HG03558 (cell line): ENCODE results near the gene IFT88.
"Not testable (repeated sequence)": the region's sequence is repeated elsewhere in the genome, so short reads cannot be mapped to it uniquely, and the experiment has no call there.

Source experiments
- ATAC-seq: cut with Tn5 transposase; IDR thresholded peaks from one replicate; pipeline ENCODE4 v1.9.1; 2021; ENCODE audit warnings: moderate number of reproducible peaks; ENCODE audit not compliant: unreplicated experiment; ENCODE audit errors: extremely low read depth

IFT88 gene

GRCh38 chr13:20681481-20681880, 114.5 kb downstream of the IFT88 start:
- not testable (repeated sequence) for ATAC-seq

DNA sequence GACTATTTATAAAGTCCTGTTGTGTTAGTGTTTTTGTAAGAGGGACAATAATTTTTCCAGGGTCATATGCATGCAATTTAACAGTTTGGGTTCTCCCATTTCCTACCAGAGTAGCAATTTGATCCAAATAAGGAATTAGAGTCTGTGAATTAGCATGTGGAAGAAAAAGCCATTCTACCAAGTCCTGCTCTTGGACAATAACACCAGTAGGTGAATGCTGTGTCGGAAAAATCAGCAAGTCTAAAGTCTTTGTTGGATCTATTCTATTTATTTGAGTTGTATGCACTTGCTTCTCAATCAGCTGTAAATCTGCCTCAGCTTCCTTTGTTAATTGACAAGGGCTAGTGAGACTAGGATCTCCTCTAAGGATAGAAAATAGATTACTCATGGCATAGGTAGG, 115.1 kb downstream of the IFT88 start:
- ATAC-seq = no peak

- ATAC-seq = no peak
These were observed 117.1 kb downstream of the IFT88 start for GRCh38 chr13:20684041-20684440.

GRCh38 chr13:20684546-20684945, 117.6 kb downstream of the IFT88 start:
- no peak for ATAC-seq

DNA sequence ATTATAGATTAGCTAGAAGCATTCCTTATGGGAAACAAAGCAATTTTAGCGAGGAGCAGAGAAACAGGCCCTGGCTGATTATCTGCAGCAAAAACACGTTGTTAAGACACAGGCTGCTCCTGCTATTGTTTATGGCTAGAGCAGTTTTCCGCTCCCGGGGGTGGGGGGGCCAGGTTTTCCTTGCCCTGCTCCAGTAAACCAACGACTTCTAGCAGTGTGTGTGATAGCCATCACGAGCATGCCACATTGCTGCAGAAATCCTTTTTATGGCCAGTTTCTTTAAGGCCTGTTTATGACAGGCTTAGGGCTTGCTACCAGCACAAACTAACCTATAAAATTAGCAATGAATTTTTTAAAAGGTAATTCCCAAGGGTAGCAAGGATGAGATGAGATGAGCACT, 118.1 kb downstream of the IFT88 start:
- ATAC-seq = no peak

DNA sequence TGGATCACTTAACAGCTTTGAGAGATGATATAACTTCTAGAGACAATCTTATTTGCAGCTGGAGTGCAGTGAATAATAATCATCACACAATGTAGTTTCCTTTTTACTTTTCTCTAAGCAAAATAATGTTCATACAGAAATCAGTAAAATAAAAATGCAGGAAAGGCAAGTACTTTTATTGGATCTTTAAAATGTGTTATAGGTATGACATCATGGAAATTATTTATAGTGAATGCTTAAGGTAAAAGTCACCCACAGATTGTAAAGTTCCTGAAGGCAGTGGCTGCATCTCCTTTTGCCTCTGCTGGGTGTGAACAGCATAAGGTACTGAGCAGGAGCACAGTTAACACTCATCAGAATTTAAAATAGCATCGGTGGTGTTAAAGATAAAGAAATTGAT, 119.2 kb downstream of the IFT88 start:
- ATAC-seq = no peak

GRCh38 chr13:20686863-20687579, 120.1 kb downstream of the IFT88 start:
- no peak for ATAC-seq

DNA sequence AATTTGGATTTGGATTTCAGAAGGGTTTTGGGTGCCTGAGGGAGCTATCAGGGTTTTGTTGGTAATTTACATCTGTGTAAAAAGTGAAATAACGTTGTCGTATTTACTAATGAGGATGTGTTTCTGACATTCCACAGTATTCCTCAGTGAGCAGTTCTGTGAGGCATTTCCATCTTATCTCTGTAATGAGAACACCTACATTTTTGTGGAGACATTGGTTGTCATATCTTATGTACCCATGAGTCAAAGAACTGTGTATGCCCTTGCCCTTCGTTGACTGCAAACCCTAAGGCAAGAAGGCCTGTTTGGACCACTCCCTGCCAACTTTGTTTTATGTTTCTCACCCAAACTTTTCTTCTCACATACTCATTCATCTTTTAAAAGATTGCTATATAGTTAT, 122.3 kb downstream of the IFT88 start:
- no peak for ATAC-seq

GRCh38 chr13:20691616-20692015, 124.7 kb downstream of the IFT88 start:
- no peak for ATAC-seq

DNA sequence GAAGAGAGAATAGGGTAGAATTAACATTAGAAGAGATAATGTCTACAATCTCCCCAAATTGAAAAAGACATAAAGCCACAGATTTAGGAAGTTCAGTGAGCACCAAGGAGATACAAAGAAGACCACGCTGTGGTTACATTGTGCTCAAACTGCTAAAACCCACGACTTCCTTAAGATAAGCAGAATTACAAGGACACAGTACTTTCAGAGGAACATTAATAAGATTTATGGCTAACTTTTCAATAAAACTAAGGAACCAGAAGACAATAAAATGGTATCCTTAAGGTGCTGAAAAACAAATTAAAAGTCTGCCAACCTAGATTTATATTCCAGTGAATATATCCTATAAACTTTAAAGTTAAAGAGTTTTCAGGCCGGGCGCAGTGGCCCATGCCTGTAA, 129.1 kb downstream of the IFT88 start:
- ATAC-seq = no peak

- no peak for ATAC-seq
These were observed 132.8 kb downstream of the IFT88 start for GRCh38 chr13:20699715-20700114.

- no peak for ATAC-seq
These were observed 133.3 kb downstream of the IFT88 start for GRCh38 chr13:20700288-20700687.

GRCh38 chr13:20701461-20701860, 134.5 kb downstream of the IFT88 start:
- ATAC-seq = no peak

DNA sequence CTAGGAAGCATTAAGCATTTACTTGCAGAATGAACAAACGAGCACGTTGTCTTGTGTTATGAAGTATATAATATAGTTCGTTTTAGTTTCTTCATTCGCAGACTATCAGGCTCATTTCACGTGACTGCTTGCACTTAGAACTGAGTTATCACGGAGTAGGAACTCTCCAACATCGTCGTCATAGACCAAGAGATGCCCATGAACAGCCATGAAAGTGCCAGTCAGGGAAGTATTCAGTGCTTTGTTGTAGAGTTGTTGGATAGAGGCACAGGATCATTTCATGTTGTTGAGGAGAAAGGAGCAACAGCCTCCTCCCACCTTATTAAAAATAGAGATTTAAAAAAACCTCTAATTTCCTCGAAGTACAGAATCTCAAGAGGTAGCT, 135.6 kb downstream of the IFT88 start:
- ATAC-seq = no peak

DNA sequence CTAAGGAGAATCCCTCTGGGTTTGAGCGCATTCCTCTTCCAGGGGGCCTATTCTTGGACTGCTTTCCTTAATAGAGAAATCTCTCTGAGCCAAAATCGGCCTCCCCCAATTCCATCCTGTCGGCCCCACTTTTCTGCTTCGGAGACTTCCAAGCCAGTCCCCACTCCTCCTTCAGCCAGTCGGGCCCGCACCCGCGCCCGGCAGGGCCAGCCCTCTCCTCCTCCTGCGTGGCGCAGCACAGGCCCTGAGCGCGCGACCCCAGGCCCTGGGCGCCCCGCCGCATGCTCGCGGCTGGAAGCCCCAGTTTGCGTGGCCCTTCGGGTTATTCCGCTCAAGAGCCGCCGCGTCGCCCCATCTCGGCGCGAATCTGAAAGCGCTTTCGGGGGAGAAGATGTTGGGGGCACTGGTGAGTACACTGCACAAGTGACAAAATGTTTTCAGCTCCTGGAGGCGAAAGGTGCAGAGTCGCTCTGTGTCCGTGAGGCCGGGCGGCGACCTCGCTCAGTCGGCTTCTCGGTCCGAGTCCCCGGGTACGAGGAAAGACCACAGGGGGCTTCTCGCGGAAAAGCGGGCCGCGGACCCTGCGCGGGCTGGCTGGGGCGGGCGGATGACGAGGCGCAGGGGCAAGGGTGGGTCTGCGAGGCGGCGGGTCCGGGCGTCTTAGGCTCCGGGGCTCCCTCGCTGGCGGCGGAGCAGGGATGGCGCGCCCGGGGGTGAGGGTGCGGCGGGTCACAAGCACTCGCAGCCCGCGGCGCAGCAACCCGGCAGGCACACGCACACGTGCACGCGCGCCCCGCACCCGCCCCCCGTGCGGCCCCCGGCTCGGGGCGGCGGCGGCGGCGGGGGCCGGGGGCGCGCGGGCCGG, 136.2 kb downstream of the IFT88 start, which contains the start of gene IL17D:
TSS of gene IL17D (plus strand) at position 785 of the 865 bp plus-strand sequence. CDS start 303 bp downstream, outside the sequence.
- ATAC-seq = peak; percentile 10

DNA sequence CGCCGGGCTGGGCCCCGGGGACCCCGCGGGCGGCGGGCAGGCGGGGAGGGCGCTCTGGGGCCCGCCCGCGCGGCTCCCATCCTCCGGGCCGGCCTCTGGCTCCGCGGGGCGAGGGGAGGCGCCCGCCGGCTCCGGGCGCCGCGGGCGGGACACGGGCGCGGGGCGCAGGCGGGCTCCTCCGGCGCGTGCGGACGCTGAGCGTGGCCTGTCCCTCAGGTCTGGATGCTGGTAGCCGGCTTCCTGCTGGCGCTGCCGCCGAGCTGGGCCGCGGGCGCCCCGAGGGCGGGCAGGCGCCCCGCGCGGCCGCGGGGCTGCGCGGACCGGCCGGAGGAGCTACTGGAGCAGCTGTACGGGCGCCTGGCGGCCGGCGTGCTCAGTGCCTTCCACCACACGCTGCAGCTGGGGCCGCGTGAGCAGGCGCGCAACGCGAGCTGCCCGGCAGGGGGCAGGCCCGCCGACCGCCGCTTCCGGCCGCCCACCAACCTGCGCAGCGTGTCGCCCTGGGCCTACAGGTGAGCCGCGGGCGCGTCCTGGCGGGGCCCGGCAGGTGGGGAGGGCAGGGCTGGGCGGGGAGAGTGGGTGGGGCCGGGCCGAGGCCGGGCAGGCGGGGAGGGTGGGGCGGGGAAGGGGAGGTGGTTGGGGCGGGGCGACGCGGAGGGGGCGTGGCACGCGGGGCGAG, 137.0 kb downstream of the IFT88 start:
- peak; percentile 77 for ATAC-seq

DNA sequence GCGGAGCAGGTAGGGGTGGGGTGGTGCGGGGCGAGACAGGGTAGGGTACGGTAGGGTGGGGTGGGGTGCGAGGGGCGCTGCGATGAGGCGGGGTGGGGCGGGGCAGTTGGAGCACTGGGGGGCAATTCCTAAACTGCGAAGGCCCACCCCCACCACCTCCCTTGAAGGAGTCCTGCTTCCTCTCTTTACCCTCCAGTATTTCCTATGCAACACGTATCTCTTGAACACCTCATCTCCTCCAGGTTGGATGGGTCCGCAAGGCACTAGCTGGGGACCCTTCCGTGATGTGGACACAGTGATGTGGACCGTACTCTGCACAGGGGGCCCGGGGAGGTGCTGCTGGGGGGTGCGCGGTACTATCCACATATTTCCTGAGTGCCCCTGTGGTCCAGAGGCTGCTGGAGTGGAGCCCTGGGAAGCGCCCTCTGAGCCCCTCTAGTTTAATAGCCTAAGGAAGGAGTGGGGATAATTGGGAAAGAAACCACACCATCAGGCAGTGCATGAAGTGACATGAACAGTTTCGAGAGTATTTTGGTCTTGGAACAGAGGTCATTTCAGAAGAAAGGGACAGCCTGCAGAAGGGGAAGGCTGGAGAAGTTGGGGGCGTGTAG, 137.6 kb downstream of the IFT88 start:
- no peak for ATAC-seq

DNA sequence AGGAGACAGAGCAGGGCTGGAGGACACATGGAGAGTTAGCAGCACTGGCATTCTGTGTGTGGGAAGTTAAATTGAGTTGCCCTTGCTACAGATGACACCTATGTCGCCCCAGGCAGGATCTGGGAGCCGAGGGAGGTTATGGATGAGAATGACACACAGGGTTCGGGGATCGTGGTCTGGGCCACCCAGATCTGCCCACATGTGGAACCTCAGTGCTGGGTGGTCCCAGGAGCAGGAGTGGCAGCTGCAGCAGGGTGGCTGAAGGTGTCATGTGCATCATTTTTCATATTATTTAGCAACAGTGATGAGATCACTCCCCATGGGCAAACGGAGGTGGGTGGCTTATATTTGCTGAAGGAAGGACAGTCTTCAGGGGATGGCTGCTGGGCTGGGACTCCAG, 139.7 kb downstream of the IFT88 start:
- no peak for ATAC-seq

GRCh38 chr13:20708216-20708615, 141.3 kb downstream of the IFT88 start:
- no peak for ATAC-seq

DNA sequence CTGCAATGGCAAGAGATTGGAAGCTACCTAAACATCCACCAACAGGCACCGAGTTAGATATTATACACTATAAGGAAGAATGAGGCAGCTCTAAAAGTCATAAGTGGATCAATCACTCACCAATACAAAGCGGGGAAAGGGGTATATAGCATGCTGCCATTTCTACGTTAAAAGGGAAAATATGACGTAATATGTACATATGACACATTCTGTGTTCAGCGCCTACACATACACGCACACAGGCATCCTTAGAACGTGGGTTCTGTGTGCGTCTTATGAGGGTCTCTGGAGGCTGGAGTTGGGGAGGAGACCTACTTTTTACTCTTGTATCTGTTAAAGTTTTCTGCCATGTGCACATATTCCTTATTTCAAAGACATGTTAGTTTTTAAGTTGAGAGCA, 142.4 kb downstream of the IFT88 start:
- ATAC-seq = no peak

DNA sequence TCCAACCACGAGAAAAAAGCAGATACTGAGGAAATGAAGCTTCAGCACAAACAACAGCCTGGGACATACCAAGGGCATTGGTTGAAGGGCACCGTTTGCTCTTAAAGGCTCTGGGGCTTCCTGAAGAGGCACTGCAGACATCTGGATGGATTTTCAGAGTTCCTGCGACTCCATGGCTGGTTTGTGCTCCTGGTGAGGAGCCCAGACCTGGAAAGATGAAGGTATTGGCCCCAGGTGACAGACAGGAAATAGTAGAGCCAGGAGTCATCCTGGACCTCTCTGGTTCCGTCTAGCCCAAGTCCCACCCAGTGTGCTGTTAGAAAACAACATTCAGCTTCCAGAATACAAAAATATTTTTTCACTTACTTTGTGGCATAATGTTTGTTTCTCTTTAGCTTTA, 142.8 kb downstream of the IFT88 start:
- no peak for ATAC-seq
